IPS-18a (cell line): ENCODE data around the gene NPTN.

Experiments
- H3K27ac ChIP-seq: one replicate; pipeline ENCODE4 v1.5.1; 2013; ENCODE audit warnings: low read length
- H3K27me3 ChIP-seq: one replicate; pipeline ENCODE4 v1.6.1; 2013; ENCODE audit warnings: mild to moderate bottlenecking, low read length; ENCODE audit not compliant: control insufficient read depth, insufficient read depth
- H3K36me3 ChIP-seq: one replicate; pipeline ENCODE4 v1.6.1; 2013; ENCODE audit warnings: low read depth, low read length; ENCODE audit not compliant: control insufficient read depth
- H3K4me1 ChIP-seq: one replicate; pipeline ENCODE4 v1.6.1; 2013; ENCODE audit warnings: low read depth, low read length; ENCODE audit not compliant: control insufficient read depth
- H3K4me3 ChIP-seq: one replicate; pipeline ENCODE4 v1.5.1; 2013; ENCODE audit warnings: low read length
- H3K9ac ChIP-seq: one replicate; pipeline ENCODE4 v1.6.1; 2013; ENCODE audit warnings: mild to moderate bottlenecking, low read length, moderate library complexity
- H3K9me3 ChIP-seq: one replicate; pipeline ENCODE4 v1.6.1; 2013; ENCODE audit warnings: low read depth, low read length; ENCODE audit not compliant: control insufficient read depth

NPTN gene

DNA sequence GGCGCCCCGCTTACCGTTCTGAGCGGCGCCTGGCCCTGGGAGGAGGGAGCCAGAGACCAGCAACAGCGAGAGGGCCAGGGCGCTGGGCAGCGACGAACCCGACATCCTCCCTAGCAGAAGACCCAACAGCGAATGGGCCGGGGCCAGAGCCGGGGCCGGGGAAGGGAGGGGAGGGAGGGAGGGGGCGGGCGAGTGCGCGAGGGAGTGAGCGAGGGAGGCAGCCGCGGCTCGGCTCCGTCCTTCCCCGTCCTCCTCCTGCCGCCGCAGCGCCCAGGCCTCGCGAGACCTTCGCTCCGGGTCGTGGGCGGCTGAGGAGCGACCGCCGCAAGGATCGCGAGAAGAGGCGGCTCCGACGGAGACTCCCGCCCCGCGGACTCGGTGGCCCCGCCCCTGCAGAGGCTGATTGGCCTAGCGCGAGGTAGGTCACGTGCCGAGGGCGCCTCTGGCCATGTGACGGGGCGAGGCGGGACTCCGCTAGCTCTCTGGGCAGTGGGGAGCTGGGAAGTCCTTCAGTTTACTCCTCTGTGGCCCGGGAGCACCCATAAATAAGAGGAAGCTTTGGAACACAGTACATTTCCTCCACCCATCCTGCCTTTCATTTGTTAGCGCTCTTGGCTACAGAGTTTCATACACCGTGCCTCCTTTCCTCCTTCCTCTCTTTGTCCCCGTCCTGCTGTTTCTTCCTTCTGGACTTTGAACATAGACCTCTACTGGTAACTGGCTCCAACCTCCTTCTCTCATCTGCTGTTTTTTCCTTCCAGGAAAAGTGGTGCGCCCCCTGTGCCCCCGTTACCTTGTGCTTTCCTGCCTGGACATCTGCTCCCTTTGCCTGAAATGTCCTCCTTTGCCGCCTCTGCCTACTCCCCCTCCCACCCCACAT is at the start of gene NPTN:
Gene NPTN (minus strand): TSS at position 279 of the 880 bp plus-strand sequence. CDS start 174 bp downstream, at position 105.
- peak within 1 kb of the TSS; percentile 81 for H3K4me3 ChIP-seq
- peaks cover 33% of the 10 kb centered on the region for H3K4me1 ChIP-seq
- H3K27ac ChIP-seq = peak within 1 kb of the TSS; percentile 91
- H3K9ac ChIP-seq = peak within 1 kb of the TSS; percentile 55
- no peaks in the 10 kb centered on the region for H3K9me3 ChIP-seq
- no peaks in the 10 kb centered on the region for H3K36me3 ChIP-seq
- peaks cover 10% of the 10 kb centered on the region for H3K27me3 ChIP-seq

DNA sequence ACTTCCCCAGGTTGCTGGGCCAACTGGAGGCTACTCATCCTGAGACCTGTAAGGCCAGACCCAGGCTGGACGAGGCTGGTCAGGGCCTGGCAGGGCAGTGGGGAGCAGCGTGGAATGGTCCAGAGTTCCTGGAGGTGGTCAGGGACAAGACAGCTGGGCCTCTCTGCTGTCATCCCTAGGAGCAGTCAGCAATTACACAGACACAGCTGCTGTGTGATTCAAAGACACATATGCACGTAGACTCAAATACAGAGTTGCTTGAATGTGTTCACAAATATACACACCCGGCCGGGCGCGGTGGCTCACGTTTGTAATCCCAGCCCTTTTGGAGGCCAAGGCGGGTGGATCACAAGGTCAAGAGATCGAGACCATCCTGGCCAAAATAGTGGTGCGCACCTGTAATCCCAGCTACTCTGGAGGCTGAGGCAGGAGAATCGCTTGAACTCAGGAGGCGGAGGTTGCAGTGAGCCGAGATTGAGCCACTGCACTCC is 49.5 kb upstream of the NPTN start:
- H3K9ac ChIP-seq = no peak overlapping the region
- H3K36me3 ChIP-seq = no peaks in the 10 kb centered on the region
- no peak overlapping the region for H3K4me3 ChIP-seq
- H3K27ac ChIP-seq = no peak overlapping the region
- H3K4me1 ChIP-seq = peaks cover 11% of the 10 kb centered on the region
- H3K27me3 ChIP-seq = no peaks in the 10 kb centered on the region
- H3K9me3 ChIP-seq = no peaks in the 10 kb centered on the region

DNA sequence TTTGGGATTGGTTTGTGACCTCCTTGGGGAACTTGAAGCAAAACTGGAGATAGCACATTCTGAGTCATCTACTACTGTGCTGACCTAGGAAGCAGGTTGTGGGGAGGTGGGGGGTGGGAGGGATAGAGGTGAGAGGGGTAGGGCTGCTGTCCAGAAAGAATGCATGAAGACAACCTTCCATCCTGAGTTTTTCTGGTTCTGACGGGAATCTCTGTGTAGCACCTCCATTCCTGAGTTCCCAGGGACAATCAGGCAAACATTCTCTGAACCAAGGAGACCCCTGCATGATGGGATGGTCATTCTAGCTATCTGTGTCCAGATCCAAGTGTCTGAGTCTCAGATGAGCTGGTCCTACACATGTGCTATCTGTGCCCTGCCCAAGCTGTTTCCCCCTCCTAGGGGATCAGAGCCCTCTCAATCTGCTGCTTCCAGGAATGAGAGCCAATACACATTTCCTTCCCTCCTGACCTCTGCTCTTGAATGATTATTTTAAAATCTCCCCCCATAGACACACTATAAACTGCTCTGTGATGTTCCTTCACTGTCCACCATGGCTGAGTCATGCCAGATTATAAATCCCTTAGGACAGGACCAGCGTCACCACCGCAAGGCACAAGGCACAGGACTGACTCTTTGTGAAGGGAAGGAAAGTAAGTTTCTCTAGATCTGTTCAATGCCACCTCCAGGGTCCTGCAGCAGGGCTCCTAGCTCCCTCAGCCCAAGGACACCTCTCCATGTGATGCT is 48.8 kb upstream of the NPTN start:
- no peaks in the 10 kb centered on the region for H3K9me3 ChIP-seq
- peaks cover 11% of the 10 kb centered on the region for H3K4me1 ChIP-seq

DNA sequence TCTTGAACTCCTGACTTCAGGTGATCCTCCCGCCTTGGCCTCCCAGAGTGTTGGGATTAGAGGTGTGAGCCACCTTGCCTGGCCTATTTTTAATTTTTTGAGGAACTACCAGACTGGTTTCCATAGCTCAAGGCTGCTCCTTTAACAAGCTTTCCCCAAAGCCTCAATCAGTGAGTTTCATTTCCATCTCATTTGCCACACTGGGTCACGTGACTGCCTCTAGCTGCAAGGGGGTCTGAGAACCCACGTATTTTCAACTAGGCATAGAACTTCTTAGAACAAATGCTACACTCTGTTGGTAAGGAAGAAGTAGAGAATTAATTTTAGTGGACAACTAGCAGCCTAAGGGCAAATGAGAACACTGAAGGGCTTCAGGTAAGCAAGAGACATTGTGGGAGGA is 47.9 kb upstream of the NPTN start:
- Histone ChIP-seq H3K27ac (no peak overlapping the region), H3K9ac (no peak overlapping the region), H3K9me3 (no peaks in the 10 kb centered on the region), H3K36me3 (no peaks in the 10 kb centered on the region), H3K4me3 (no peak overlapping the region), H3K27me3 (no peaks in the 10 kb centered on the region), H3K4me1 (peaks cover 7% of the 10 kb centered on the region)

More for the DNA sequence above, 48.8 kb upstream of the NPTN start:
- Histone ChIP-seq H3K27ac (no peak overlapping the region), H3K4me3 (no peak overlapping the region), H3K36me3 (no peaks in the 10 kb centered on the region), H3K27me3 (no peaks in the 10 kb centered on the region), H3K9ac (no peak overlapping the region)

DNA sequence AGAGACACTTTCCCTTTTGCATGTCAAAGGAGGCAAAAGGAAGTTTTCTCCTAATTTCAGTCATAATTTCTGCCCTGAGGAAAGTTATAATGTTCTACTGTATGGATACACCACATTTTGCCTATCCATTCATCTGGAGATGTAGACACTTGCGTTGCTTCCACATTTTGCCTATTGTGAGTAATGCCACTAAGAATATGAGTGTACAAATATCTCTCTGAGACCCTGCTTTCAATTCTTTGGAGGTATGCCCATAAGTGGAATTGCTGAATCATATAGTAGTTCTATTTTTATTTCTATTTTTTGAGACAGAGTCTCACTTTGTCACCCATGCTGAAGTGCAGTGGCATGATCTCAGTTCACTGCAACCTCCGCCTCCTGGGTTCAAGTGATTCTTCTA is 47.4 kb upstream of the NPTN start:
- H3K4me1 ChIP-seq = peaks cover 2% of the 10 kb centered on the region
- no peak overlapping the region for H3K27ac ChIP-seq
- no peak overlapping the region for H3K4me3 ChIP-seq
- no peaks in the 10 kb centered on the region for H3K9me3 ChIP-seq
- no peak overlapping the region for H3K9ac ChIP-seq
- no peaks in the 10 kb centered on the region for H3K27me3 ChIP-seq
- H3K36me3 ChIP-seq = no peaks in the 10 kb centered on the region

DNA sequence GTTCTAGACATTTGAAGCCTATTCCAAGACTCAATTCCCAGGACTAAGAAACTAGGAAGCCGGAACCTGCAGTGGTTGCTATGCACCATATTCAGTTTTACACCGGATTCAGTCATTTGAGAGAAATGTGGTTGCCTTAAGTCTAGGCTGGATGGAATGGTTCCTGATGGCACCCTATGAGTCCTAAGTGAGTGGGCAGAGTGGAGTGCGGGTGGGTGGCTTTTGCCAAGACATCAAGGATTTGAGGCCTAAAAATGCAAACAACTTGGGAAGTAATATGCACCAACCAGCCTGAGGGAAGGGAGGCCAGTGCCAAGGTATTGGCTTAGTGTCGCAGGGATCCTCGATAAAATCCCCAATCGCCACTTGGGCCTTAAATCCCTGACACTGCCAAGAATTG is 46.8 kb upstream of the NPTN start:
- H3K4me1 ChIP-seq = no peaks in the 10 kb centered on the region
- H3K27me3 ChIP-seq = no peaks in the 10 kb centered on the region

DNA sequence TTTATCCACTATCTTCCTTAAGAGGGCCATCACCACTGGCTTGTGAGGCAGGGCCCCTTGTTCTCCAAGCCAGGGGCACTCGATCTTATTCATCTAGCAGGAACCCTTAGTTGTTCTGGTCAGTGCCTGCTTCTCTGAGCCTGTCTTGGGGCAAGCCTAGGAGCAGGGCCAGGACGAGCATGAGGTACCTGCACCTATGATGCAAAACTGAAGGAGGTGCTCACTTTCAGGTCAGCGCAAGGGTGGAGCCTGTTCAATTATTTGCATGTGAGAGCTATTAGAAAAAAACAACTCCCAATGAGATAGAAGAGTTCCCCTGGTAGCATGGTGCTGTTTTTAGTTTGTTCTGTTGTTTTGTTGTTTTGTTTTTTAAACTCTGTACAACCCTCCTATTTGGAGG is 46.0 kb upstream of the NPTN start:
- H3K27ac ChIP-seq = no peak overlapping the region
- H3K27me3 ChIP-seq = no peaks in the 10 kb centered on the region
- no peaks in the 10 kb centered on the region for H3K36me3 ChIP-seq
- H3K9me3 ChIP-seq = no peaks in the 10 kb centered on the region
- no peak overlapping the region for H3K4me3 ChIP-seq
- H3K4me1 ChIP-seq = no peaks in the 10 kb centered on the region
- H3K9ac ChIP-seq = no peak overlapping the region

More for the DNA sequence above, 46.8 kb upstream of the NPTN start:
- H3K36me3 ChIP-seq = no peaks in the 10 kb centered on the region
- no peak overlapping the region for H3K27ac ChIP-seq
- H3K9ac ChIP-seq = no peak overlapping the region
- H3K9me3 ChIP-seq = no peaks in the 10 kb centered on the region
- H3K4me3 ChIP-seq = no peak overlapping the region

DNA sequence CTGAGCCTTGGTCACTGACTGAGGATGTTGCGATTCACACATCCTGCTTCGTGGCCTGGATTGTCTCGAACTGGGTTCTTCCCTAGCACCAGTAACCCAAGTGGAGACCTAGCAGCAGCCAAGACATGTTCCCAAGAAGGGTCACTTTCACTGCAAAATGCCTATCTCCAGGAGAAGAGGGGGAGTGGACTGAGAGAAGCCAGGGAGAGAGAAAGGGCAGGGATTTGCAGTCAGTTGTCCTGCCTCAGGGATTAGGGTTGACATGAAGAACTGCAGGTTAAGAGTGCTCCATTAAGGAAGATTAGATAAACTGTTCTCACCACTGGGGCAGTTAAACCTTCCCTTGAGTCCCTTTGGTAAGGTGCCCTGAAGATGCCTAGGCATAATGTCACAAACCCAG is 45.3 kb upstream of the NPTN start:
- Histone ChIP-seq H3K4me3 (no peak overlapping the region), H3K27me3 (no peaks in the 10 kb centered on the region), H3K27ac (no peak overlapping the region), H3K9ac (no peak overlapping the region), H3K36me3 (no peaks in the 10 kb centered on the region), H3K4me1 (no peaks in the 10 kb centered on the region), H3K9me3 (no peaks in the 10 kb centered on the region)

DNA sequence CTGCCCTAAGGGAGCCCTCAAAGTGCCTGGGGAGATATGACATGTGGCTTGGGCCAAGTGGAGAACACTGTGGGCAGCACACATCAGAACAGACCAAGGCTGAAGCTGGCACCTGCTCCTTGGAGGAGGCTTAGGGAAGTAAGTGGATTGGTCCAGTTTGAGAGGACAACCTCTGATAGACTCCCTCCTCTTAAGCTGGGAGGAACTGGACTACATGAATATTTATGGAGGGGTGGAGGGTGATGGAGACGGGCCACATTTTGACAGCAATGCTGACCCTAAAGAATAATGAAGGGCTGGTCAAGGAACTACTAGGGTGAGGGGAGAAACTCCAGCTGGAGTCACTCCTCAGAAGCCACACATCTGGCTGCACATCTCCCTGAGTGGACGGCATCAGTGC is 44.5 kb upstream of the NPTN start:
- no peak overlapping the region for H3K4me3 ChIP-seq
- H3K9me3 ChIP-seq = no peaks in the 10 kb centered on the region
- no peaks in the 10 kb centered on the region for H3K4me1 ChIP-seq
- H3K27me3 ChIP-seq = no peaks in the 10 kb centered on the region
- H3K36me3 ChIP-seq = no peaks in the 10 kb centered on the region
- no peak overlapping the region for H3K27ac ChIP-seq
- no peak overlapping the region for H3K9ac ChIP-seq

DNA sequence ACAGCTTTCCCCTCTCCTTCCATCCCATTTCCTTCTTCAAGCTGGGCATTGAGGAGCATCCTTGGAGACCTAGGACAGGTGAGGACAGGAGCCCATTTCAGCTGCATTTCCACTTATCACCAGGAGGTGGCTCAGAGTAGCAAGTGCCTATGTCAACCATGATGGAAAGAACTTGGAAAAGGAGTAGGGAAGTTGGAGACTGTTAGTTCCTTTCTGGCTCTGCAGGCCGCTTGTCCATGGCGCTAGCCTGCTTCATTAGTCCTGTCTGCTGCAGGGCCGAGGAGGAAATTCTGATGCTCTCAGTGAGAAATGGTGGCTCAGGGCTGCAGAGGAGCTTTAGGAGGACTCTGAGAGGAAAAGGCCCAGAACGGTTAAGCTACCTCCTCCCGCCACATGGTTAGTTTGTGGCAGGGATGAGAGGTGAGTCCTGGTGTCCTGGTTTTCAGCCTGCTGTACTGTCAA is 44.0 kb upstream of the NPTN start:
- no peaks in the 10 kb centered on the region for H3K4me1 ChIP-seq

DNA sequence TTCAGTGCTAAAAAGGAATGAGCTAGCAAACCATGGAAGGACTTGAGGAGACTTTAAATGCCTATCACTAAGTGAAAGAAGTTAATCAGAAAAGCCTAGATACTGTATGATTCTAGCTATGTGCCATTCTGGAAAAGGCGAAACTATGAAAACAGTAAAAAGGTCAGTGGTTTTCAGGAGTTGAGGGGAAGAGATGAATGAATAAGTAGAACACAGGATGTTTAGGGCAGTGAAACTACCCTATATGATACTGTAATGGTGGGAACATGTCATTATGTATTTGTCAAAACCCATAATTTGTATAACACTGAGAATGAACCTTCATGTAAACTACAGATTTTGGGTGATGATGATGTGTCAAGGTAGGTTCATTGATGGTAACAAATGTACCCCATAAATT is 41.4 kb upstream of the NPTN start:
- Histone ChIP-seq H3K9ac (no peak overlapping the region), H3K27me3 (no peaks in the 10 kb centered on the region), H3K9me3 (no peaks in the 10 kb centered on the region), H3K4me3 (no peak overlapping the region), H3K36me3 (no peaks in the 10 kb centered on the region), H3K4me1 (no peaks in the 10 kb centered on the region), H3K27ac (no peak overlapping the region)

More for the DNA sequence above, 44.0 kb upstream of the NPTN start:
- H3K4me3 ChIP-seq = no peak overlapping the region
- H3K9me3 ChIP-seq = no peaks in the 10 kb centered on the region
- H3K36me3 ChIP-seq = no peaks in the 10 kb centered on the region
- H3K27ac ChIP-seq = no peak overlapping the region
- no peaks in the 10 kb centered on the region for H3K27me3 ChIP-seq
- no peak overlapping the region for H3K9ac ChIP-seq
